SK-N-SH treated with all-trans-retinoic acid at 6 μM for 48 hours (cell line): ENCODE measurements around the gene RAD51B.
"Not testable (repeated sequence)": the region's sequence is repeated elsewhere in the genome, so short reads cannot be mapped to it uniquely, and the experiment has no call there.

ENCODE experiments used
- BACH2 ChIP-seq: fragments of 250-450 bp; sonication (Bioruptor Pico); IDR thresholded peaks from 2 replicates; pipeline ENCODE4 v1.9.0; 2021; ENCODE audit warnings: mild to moderate bottlenecking, borderline replicate concordance
- ESRRG ChIP-seq: fragments of 250-450 bp; sonication (Bioruptor Pico); IDR thresholded peaks from 2 replicates; pipeline ENCODE4 v1.6.1; 2021; ENCODE audit warnings: mild to moderate bottlenecking
- ISL1 ChIP-seq: fragments of 250-450 bp; sonication (Bioruptor Pico); IDR thresholded peaks from 2 replicates; pipeline ENCODE4 v2.1.2; 2022; ENCODE audit warnings: mild to moderate bottlenecking, moderate library complexity
- SNAI2 ChIP-seq: fragments of 250-450 bp; sonication (Bioruptor Pico); IDR thresholded peaks from 2 replicates; pipeline ENCODE4 v1.5.0; 2020; ENCODE audit warnings: mild to moderate bottlenecking, moderate library complexity
- TCF4 ChIP-seq: fragments of 250-450 bp; sonication (Bioruptor Pico); IDR thresholded peaks from 2 replicates; pipeline ENCODE4 v1.8.0; 2021; ENCODE audit warnings: mild to moderate bottlenecking, moderate library complexity, borderline replicate concordance
- ZC3H10 ChIP-seq: fragments of 250-450 bp; sonication (Bioruptor Pico); IDR thresholded peaks from 2 replicates; pipeline ENCODE4 v1.5.1; 2021; ENCODE audit warnings: mild to moderate bottlenecking, moderate library complexity
- ZNF70 ChIP-seq: fragments of 450-650 bp; formaldehyde crosslinking; IDR thresholded peaks from 2 replicates; pipeline ENCODE4 v1.5.0; 2020; ENCODE audit warnings: mild to moderate bottlenecking, moderate library complexity
- TF ChIP-seq, protein P1 (sequence below): fragments of 250-450 bp; sonication (Bioruptor Pico); IDR thresholded peaks from 2 replicates; pipeline ENCODE4 v1.5.1; 2020; ENCODE audit warnings: low read depth, mild to moderate bottlenecking, moderate library complexity
- TF ChIP-seq, protein P2 (sequence below): fragments of 250-450 bp; sonication (Bioruptor Pico); IDR thresholded peaks from 2 replicates; pipeline ENCODE4 v1.8.0; 2020; ENCODE audit warnings: mild to moderate bottlenecking, moderate library complexity, borderline replicate concordance
- TF ChIP-seq, protein P3 (sequence below): fragments of 250-450 bp; sonication (Bioruptor Pico); IDR thresholded peaks from 2 replicates; pipeline ENCODE4 v1.5.0; 2020; ENCODE audit warnings: mild to moderate bottlenecking, moderate library complexity

DNA sequence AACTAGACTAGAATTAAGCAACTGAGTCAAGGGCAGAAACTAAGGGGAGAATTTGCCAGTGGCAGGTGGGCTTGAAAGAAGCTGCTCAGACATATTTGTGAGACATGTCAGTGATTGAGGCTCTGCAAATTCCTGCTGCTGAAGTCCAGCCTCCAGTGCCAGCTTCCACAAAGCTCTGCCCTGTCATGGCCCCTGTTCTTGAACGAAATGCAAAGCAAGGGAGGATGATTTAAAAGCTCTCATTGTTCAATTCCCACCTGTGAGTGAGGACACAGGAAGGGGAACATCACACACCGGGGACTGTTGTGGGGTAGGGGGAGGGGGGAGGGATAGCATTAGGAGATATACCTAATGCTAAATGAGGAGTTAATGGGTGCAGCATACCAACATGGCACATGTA is 439.4 kb downstream of the RAD51B start:
- not testable (repeated sequence) for TF ChIP-seq ZNF70 (CRISPR knock-in tag); SNAI2 (CRISPR knock-in tag); TCF4 (CRISPR knock-in tag); ISL1; BACH2 (CRISPR knock-in tag); ESRRG (CRISPR knock-in tag); ZC3H10 (CRISPR knock-in tag)
- TF ChIP-seq, protein P1, sequence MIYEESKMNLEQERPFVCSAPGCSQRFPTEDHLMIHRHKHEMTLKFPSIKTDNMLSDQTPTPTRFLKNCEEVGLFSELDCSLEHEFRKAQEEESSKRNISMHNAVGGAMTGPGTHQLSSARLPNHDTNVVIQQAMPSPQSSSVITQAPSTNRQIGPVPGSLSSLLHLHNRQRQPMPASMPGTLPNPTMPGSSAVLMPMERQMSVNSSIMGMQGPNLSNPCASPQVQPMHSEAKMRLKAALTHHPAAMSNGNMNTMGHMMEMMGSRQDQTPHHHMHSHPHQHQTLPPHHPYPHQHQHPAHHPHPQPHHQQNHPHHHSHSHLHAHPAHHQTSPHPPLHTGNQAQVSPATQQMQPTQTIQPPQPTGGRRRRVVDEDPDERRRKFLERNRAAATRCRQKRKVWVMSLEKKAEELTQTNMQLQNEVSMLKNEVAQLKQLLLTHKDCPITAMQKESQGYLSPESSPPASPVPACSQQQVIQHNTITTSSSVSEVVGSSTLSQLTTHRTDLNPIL (CRISPR knock-in tag) = not testable (repeated sequence)
- TF ChIP-seq, protein P2, sequence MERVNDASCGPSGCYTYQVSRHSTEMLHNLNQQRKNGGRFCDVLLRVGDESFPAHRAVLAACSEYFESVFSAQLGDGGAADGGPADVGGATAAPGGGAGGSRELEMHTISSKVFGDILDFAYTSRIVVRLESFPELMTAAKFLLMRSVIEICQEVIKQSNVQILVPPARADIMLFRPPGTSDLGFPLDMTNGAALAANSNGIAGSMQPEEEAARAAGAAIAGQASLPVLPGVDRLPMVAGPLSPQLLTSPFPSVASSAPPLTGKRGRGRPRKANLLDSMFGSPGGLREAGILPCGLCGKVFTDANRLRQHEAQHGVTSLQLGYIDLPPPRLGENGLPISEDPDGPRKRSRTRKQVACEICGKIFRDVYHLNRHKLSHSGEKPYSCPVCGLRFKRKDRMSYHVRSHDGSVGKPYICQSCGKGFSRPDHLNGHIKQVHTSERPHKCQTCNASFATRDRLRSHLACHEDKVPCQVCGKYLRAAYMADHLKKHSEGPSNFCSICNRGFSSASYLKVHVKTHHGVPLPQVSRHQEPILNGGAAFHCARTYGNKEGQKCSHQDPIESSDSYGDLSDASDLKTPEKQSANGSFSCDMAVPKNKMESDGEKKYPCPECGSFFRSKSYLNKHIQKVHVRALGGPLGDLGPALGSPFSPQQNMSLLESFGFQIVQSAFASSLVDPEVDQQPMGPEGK = not testable (repeated sequence)
- TF ChIP-seq, protein P3, sequence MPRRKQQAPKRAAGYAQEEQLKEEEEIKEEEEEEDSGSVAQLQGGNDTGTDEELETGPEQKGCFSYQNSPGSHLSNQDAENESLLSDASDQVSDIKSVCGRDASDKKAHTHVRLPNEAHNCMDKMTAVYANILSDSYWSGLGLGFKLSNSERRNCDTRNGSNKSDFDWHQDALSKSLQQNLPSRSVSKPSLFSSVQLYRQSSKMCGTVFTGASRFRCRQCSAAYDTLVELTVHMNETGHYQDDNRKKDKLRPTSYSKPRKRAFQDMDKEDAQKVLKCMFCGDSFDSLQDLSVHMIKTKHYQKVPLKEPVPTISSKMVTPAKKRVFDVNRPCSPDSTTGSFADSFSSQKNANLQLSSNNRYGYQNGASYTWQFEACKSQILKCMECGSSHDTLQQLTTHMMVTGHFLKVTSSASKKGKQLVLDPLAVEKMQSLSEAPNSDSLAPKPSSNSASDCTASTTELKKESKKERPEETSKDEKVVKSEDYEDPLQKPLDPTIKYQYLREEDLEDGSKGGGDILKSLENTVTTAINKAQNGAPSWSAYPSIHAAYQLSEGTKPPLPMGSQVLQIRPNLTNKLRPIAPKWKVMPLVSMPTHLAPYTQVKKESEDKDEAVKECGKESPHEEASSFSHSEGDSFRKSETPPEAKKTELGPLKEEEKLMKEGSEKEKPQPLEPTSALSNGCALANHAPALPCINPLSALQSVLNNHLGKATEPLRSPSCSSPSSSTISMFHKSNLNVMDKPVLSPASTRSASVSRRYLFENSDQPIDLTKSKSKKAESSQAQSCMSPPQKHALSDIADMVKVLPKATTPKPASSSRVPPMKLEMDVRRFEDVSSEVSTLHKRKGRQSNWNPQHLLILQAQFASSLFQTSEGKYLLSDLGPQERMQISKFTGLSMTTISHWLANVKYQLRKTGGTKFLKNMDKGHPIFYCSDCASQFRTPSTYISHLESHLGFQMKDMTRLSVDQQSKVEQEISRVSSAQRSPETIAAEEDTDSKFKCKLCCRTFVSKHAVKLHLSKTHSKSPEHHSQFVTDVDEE (CRISPR knock-in tag) = not testable (repeated sequence)
